ENCODE measurements around the gene PNLIPRP3.

Gene PNLIPRP3

DNA sequence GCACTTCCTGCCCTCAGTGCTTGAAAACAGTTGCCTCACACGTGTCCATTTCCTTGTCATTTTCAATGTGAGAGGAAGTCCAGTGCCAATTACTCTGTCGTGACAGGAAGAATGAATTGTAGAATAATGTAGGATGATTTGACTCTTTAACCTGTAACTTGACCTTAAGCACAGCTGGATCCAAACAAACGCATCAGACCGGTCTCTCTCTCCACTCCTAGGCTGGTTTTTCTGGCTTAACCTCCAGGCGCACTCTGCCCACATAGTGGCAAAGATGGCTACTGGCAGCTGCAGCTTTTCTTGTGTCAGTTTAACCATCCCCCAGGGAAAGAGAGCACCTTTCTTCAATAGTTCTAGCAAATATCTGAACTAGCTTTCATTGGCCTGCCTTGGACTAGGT, 29.4 kb upstream of the PNLIPRP3 start:
- H3K4me3 ChIP-seq (ENCODE audit: low read depth, low read length): no peak overlapping the region
- in situ Hi-C loops (cut with HindIII; ENCODE audit: low sequenced_read_pairs): no loop called here
- TF ChIP-seq, protein P1, sequence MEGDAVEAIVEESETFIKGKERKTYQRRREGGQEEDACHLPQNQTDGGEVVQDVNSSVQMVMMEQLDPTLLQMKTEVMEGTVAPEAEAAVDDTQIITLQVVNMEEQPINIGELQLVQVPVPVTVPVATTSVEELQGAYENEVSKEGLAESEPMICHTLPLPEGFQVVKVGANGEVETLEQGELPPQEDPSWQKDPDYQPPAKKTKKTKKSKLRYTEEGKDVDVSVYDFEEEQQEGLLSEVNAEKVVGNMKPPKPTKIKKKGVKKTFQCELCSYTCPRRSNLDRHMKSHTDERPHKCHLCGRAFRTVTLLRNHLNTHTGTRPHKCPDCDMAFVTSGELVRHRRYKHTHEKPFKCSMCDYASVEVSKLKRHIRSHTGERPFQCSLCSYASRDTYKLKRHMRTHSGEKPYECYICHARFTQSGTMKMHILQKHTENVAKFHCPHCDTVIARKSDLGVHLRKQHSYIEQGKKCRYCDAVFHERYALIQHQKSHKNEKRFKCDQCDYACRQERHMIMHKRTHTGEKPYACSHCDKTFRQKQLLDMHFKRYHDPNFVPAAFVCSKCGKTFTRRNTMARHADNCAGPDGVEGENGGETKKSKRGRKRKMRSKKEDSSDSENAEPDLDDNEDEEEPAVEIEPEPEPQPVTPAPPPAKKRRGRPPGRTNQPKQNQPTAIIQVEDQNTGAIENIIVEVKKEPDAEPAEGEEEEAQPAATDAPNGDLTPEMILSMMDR (IDR thresholded peaks at IDR 0.05; ENCODE audit: low read depth, low read length): no peak
- DNase-seq (ENCODE audit: low read depth, low spot score): no peak

DNA sequence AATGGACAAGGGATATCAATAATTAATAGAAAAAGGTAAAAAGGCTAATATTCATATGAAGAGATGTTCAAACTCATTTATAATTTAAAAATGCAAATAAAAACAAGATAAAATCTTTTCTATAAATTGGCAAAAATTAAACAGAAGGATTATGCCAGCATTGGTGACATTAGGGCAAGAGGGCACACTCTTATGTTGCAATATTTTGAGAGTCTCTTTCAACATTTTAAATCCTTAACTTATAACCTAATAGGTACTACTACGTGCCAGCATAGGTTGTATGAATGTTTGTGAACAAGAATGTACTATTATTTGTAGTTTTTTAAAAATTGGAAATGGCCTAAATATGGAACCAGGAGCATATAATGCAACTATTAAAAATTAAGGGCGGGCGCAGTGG, 24.8 kb upstream of the PNLIPRP3 start:
- TF ChIP-seq, protein P1 (IDR thresholded peaks at IDR 0.05; ENCODE audit: low read depth, low read length): no peak
- H3K4me3 ChIP-seq (ENCODE audit: low read depth, low read length): no peak overlapping the region
- in situ Hi-C loops (cut with HindIII; ENCODE audit: low sequenced_read_pairs): no loop called here
- no peak for DNase-seq (ENCODE audit: low read depth, low spot score)

DNA sequence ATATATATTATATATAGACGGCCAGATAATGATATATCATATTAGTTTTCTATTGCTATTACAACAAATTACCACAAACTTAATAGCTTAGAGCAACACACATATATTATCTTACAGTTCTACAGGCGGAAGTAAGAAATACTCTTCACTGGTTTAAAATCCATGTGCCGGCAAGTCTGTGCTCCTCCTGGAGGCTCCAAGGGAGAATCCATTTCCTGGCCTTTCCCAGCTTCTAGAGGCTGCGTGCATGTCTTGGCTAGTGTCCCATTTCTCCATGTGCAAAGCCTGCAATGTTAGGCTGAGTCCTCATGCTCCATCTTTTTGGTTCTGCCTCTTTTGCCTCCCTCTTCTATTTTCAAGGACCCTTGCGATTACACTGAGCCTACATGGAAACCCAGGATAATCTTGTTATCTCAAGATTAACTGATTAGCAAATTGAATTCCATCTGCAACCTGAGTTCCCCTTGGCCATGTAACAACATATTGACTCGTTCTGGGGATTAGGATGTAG, 23.9 kb upstream of the PNLIPRP3 start:
- in situ Hi-C loops (cut with HindIII; ENCODE audit: low sequenced_read_pairs): no loop called here
- DNase-seq (ENCODE audit: low read depth, low spot score): no peak
- no peak overlapping the region for H3K4me3 ChIP-seq (ENCODE audit: low read depth, low read length)
- TF ChIP-seq, protein P1 (IDR thresholded peaks at IDR 0.05; ENCODE audit: low read depth, low read length): no peak

DNA sequence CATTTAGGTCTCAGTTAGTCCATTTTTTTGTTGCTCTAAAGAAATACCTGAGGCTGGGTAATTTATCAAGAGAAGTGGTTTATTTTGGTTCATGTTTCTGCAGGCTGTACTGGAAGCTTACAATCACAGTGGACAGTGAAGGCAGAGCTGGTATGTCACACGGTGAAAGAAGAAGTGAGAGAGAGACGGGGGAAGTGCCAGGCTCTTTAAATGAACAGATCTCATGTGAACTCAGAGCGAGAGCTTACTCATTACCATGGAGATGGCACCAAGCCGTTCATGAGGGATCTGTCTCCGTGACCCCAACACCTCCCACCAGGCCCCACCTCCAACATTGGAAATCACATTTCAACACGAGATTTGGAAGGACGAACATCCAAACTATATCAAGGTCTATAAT, 18.9 kb upstream of the PNLIPRP3 start:
- in situ Hi-C loops (cut with HindIII; ENCODE audit: low sequenced_read_pairs): no loop called here
- DNase-seq (ENCODE audit: low read depth, low spot score): no peak
- H3K4me3 ChIP-seq (ENCODE audit: low read depth, low read length): no peak overlapping the region
- TF ChIP-seq, protein P1 (IDR thresholded peaks at IDR 0.05; ENCODE audit: low read depth, low read length): no peak

DNA sequence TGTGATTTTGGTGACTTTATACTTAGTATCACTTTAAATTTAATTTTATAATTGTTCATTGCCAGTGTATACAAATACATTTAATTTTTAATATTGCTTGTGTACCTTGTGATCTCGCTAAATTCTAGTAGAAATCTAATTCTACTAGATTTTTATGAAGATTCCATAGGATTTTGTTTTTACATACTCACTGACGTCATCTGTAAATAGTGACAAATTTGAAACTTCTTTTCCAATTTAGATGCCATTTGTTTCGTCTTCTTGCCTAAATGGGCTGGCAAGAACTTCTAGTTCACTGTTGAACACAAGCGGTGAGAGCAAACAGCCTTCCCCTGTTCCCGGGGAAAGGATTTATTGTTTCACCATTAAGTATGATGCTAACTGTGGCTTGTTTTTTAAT, 17.3 kb upstream of the PNLIPRP3 start:
- in situ Hi-C loops (cut with HindIII; ENCODE audit: low sequenced_read_pairs): no loop called here
- TF ChIP-seq, protein P1 (IDR thresholded peaks at IDR 0.05; ENCODE audit: low read depth, low read length): no peak
- DNase-seq (ENCODE audit: low read depth, low spot score): no peak
- H3K4me3 ChIP-seq (ENCODE audit: low read depth, low read length): no peak overlapping the region

DNA sequence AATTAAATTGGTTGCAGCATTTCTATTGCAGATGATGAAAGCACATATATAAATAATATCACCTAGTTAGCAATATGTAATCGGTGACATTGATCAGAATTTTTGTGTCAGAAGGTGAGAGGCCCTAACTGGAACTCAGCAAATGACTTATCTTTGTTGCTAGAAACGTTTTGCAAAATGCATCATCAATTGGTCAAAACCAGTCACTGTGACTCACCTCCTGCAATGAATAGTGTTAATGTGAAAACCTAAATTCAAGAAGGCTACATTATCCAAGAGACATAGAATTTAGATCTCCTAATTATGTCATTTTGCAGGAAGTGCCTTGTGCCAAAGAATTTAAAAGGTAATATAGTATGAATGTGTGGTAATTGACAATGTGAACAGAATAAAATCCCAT, 9.8 kb upstream of the PNLIPRP3 start:
- in situ Hi-C loops (cut with HindIII; ENCODE audit: low sequenced_read_pairs): no loop called here

More for the DNA sequence above, 9.8 kb upstream of the PNLIPRP3 start:
- TF ChIP-seq, protein P1 (IDR thresholded peaks at IDR 0.05; ENCODE audit: low read depth, low read length): no peak
- DNase-seq (ENCODE audit: low read depth, low spot score): peak; percentile 17
- no peak overlapping the region for H3K4me3 ChIP-seq (ENCODE audit: low read depth, low read length)

All from astrocyte of the spinal cord (primary cell).